Epithelial cell of alveolus of lung (primary cell): ENCODE data around the gene ALAS1. TPM values are rescaled to one million over a fixed set of nuclear protein-coding genes. Genes with fewer than 3 reads are reported as not detected.

Experiments used
- total RNA-seq: library from RNA; depleted of rRNA; stranded (reverse); fragments of >200 nt; gene quantifications from 2 replicates; pipeline ENCODE4 v1.2.1, GENCODE V29; 2015

Gene ALAS1
- total RNA-seq, result 45.6 and 45.7 TPM in 2 replicates

GRCh38 chr3:52197842-52198625 lies at the start of gene ALAS1:
Gene ALAS1, plus strand, starts transcription at chr3:52198160. Its CDS starts 1,082 bp downstream, at chr3:52199242.

GRCh38 chr3:52154135-52155094 lies 43.5 kb upstream of the ALAS1 start, which contains the start of gene POC1A:
Gene POC1A, minus strand, starts transcription at chr3:52154423. Its CDS starts 51 bp downstream, at chr3:52154372.

DNA sequence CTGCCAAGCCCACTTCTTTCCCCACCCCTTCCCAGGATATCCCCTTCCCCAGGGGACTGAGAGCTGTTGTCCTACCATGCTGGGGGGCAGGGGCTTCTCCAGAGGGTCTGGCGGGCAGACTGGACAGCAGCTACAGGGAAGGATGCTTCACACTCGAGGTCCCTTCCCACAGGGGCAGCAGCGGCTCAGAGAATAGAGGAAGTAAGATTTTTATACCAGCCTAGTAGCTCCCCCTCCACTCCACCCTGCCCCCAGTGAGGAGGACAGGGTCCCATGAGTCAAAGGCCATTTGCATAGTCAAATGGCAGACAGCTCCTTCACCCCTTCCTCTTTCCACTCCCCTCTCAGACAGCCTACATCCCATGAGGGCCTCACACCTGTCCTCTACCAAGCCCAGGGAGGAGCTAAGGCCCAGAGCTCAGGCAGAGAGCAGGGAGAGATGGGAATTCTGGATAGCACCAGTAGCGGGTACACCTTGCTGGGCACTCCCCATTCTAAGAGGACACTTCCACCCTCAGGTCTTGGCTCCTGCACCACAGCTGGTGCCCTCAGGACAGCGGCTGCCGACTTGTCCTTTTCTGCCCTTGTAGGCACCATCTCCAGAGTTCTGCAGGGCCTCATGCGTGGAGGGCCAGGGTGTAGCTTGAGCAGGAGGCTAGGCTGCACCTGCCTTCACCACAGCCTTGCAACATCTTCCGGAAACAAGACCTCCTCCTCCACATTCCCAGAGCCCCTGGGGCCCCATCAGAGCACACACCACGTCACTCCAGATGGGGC lies 27.7 kb downstream of the ALAS1 start, which contains the start of gene TLR9:
Gene TLR9 (minus strand): TSS at position 194 of the 777 bp plus-strand sequence. CDS start 116 bp downstream, at position 78.

GRCh38 chr3:52238761-52239701 lies 41.1 kb downstream of the ALAS1 start, which contains the start of gene TWF2:
Gene TWF2, minus strand, starts transcription at chr3:52239158. Its CDS starts 142 bp downstream, at chr3:52239016.

GRCh38 chr3:52245322-52246263 lies 47.6 kb downstream of the ALAS1 start, which contains the start of gene PPM1M:
Gene PPM1M, plus strand, starts transcription at chr3:52245759. Its CDS starts 66 bp downstream, at chr3:52245825.

Other genes with a start within 250 kb of the ALAS1 start
- 0.08 TPM in 1 of 2 replicates, not detected in the other for gene GPR62, start 242.8 kb upstream of the ALAS1 start, total RNA-seq
- 55.6 and 129 TPM in 2 replicates for gene PCBP4, start 230.7 kb upstream of the ALAS1 start, total RNA-seq
- 54.2 and 86.1 TPM in 2 replicates for gene ABHD14B, start 224.1 kb upstream of the ALAS1 start, total RNA-seq
- gene ABHD14A, start 223.1 kb upstream of the ALAS1 start, total RNA-seq, result 20.4 and 21.6 TPM in 2 replicates
- gene ACY1, start 214.6 kb upstream of the ALAS1 start, total RNA-seq, result 26.8 and 74.0 TPM in 2 replicates
- gene RPL29, start 202.3 kb upstream of the ALAS1 start, total RNA-seq, result 2,354 and 3,771 TPM in 2 replicates
- gene DUSP7, start 141.6 kb upstream of the ALAS1 start, total RNA-seq, result 9.6 and 14.2 TPM in 2 replicates
- 4.1 and 8.7 TPM in 2 replicates for gene POC1A, start 43.7 kb upstream of the ALAS1 start, total RNA-seq
- not detected in 2 replicates for gene TLR9, start 27.5 kb downstream of the ALAS1 start, total RNA-seq
- gene TWF2, start 41.0 kb downstream of the ALAS1 start, total RNA-seq, result 107 and 182 TPM in 2 replicates
- gene PPM1M, start 47.6 kb downstream of the ALAS1 start, total RNA-seq, result 20.0 and 22.4 TPM in 2 replicates
- gene WDR82, start 80.5 kb downstream of the ALAS1 start, total RNA-seq, result 55.1 and 73.8 TPM in 2 replicates
- 8.4 and 10.2 TPM in 2 replicates for gene GLYCTK, start 89.7 kb downstream of the ALAS1 start, total RNA-seq
- 0.39 and 0.96 TPM in 2 replicates for gene DNAH1, start 118.2 kb downstream of the ALAS1 start, total RNA-seq
- 55.2 and 63.6 TPM in 2 replicates for gene BAP1, start 211.8 kb downstream of the ALAS1 start, total RNA-seq
- gene PHF7, start 212.5 kb downstream of the ALAS1 start, total RNA-seq, result 3.1 and 5.2 TPM in 2 replicates
- 0.13 and 0.40 TPM in 2 replicates for gene SEMA3G, start 246.9 kb downstream of the ALAS1 start, total RNA-seq